K562 (cell line): ENCODE measurements around the gene STUB1. TPM values are rescaled to one million over a fixed set of nuclear protein-coding genes. Genes with fewer than 3 reads are reported as not detected.

Source experiments
- BHLHE40 ChIP-seq: IDR thresholded peaks from 2 replicates; pipeline ENCODE4 v1.6.1; 2011; ENCODE audit warnings: low read length, improper control_type of control experiment
- DEAF1 ChIP-seq: fragments of 450-650 bp; formaldehyde crosslinking; IDR thresholded peaks from 2 replicates; pipeline ENCODE4 v1.4.0; 2020; ENCODE audit warnings: mild to moderate bottlenecking, moderate library complexity
- KHSRP ChIP-seq: fragments of 450-650 bp; IDR thresholded peaks from 2 replicates; pipeline ENCODE4 v1.6.1; 2017
- RFX5 ChIP-seq: IDR thresholded peaks from 2 replicates; pipeline ENCODE4 v1.6.1; 2011; ENCODE audit warnings: low read depth, mild to moderate bottlenecking, improper control_type of control experiment, low read length
- SMAD3 ChIP-seq: fragments of 450-650 bp; formaldehyde crosslinking; conservative IDR thresholded peaks from 2 replicates; pipeline ENCODE4 v1.4.0; 2020; ENCODE audit warnings: mild to moderate bottlenecking
- SRSF9 ChIP-seq: fragments of 200-400 bp; formaldehyde crosslinking; IDR thresholded peaks from 2 replicates; pipeline ENCODE4 v1.6.1; 2017; ENCODE audit warnings: low read depth, low read length, borderline replicate concordance
- TSHZ1 ChIP-seq: fragments of 250-450 bp; sonication (Bioruptor Pico); IDR thresholded peaks from 2 replicates; pipeline ENCODE4 v1.4.0; 2020; ENCODE audit warnings: mild to moderate bottlenecking, moderate library complexity
- ZBTB2 ChIP-seq: fragments of 450-650 bp; IDR thresholded peaks from 2 replicates; pipeline ENCODE4 v1.6.1; 2016; ENCODE audit warnings: antibody characterized with exemption
- ZNF384 ChIP-seq: IDR thresholded peaks from 2 replicates; pipeline ENCODE4 v1.6.1; 2012; ENCODE audit warnings: low read depth, low read length, improper control_type of control experiment
- ZNF408 ChIP-seq: fragments of 250-450 bp; sonication (Bioruptor Pico); IDR thresholded peaks from 2 replicates; pipeline ENCODE4 v1.4.0; 2020; ENCODE audit warnings: low read depth, mild to moderate bottlenecking, moderate library complexity
- ZNF583 ChIP-seq: fragments of 250-450 bp; sonication (Bioruptor Pico); IDR thresholded peaks from 2 replicates; pipeline ENCODE4 v1.4.0; 2020
- polyA plus RNA-seq, 8 experiments: library from polyadenylated mRNA; depleted of rRNA in 4 of 8; stranded (reverse) in 5 of 8; unstranded in 3 of 8; fragments of >200 nt; fragmentation: Nextera tagmentation in 2 of 8; fragmentation: Illumina TruSeq in 1 of 8; extraction: Ambion mirVana in 2 of 8; extraction: Trizol in 1 of 8; gene quantifications; 2 replicates each; pipeline versions ENCODE4 v1.2.1 to v1.2.3, GENCODE V29; 2011 to 2014; ENCODE audit warnings: inconsistent platforms in 1 of 8, missing spikeins in 1 of 8
- total RNA-seq, 7 experiments: library from RNA; depleted of rRNA in 6 of 7; stranded (reverse); fragments of >200 nt in 6 of 7; fragmentation: Illumina TruSeq in 2 of 7; extraction: Trizol in 2 of 7; gene quantifications; 2 replicates each; pipeline versions ENCODE4 v1.2.1 to v1.2.3, GENCODE V29; 2011 to 2021; ENCODE audit warnings: low replicate concordance in 1 of 7
- TF ChIP-seq, protein P1 (sequence below): fragments of 250-450 bp; sonication (Bioruptor Pico); IDR thresholded peaks from 2 replicates; pipeline ENCODE4 v1.8.0; 2022; ENCODE audit warnings: moderate library complexity, mild to moderate bottlenecking, inconsistent platforms
- TF ChIP-seq, protein P2 (sequence below): fragments of 450-650 bp; formaldehyde crosslinking; IDR thresholded peaks from 2 replicates; pipeline ENCODE4 v1.4.0; 2022; ENCODE audit warnings: missing genetic modification characterization
- TF ChIP-seq, protein P3 (sequence below): sonication (generic); formaldehyde crosslinking; IDR thresholded peaks from 2 replicates; pipeline ENCODE4 v1.8.1; 2022; ENCODE audit warnings: missing genetic modification reagents
- TF ChIP-seq, protein P4 (sequence below): fragments of 450-650 bp; formaldehyde crosslinking; IDR thresholded peaks from 2 replicates; pipeline ENCODE4 v1.4.0; 2020; ENCODE audit warnings: mild to moderate bottlenecking, moderate library complexity

STUB1 gene
- total and polyA plus RNA-seq, 9 of the 15 experiments (the other 6 are each of a cell fraction or from before 2014, with no cell fraction given): 10.6 to 251 (median 152) TPM

DNA sequence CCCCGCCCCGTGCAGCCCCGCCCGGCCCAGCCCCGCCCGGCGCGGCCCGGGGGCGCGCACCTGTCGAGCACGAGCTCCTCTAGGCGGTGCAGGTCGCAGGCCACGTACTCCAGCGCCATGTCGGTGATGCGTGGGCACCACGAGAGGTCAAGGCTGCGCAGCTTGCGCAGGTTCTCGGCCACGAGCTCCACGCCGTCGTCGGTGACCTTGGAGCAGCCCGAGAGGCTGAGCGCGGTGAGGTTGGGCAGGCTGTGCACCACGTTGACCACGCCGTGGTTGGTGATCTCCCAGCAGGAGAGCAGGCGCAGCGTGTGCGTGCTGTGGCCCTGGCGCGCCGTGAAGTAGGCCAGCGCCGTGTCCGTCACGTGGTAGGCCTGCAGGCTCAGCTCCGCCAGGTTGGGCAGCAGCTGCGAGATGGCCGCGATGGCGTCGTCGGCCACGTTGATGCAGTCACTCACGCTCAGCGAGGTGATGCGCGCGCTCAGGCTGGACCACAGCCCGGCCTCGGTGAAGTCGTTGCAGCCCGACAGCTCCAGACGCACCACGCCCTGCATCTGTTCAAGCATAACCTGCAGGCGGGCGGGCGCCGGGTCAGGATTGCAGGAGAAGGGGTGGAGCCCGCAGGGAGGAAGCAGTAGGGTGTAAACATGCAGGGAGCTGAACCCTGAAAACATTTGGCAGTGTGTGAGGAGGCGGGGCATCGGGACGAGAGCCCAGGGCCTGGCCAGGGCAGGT lies 15.3 kb downstream of the STUB1 start (continued):
- no peak for TF ChIP-seq TSHZ1
- TF ChIP-seq DEAF1 (CRISPR knock-in tag): no peak
- TF ChIP-seq KHSRP: no peak
- TF ChIP-seq ZNF408 (CRISPR knock-in tag): no peak
- TF ChIP-seq, protein P1, sequence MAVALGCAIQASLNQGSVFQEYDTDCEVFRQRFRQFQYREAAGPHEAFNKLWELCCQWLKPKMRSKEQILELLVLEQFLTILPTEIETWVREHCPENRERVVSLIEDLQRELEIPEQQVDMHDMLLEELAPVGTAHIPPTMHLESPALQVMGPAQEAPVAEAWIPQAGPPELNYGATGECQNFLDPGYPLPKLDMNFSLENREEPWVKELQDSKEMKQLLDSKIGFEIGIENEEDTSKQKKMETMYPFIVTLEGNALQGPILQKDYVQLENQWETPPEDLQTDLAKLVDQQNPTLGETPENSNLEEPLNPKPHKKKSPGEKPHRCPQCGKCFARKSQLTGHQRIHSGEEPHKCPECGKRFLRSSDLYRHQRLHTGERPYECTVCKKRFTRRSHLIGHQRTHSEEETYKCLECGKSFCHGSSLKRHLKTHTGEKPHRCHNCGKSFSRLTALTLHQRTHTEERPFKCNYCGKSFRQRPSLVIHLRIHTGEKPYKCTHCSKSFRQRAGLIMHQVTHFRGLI (CRISPR knock-in tag): no peak
- no peak for TF ChIP-seq ZNF583 (CRISPR knock-in tag)
- peak; percentile 74 for TF ChIP-seq ZBTB2
- TF ChIP-seq RFX5: no peak
- no peak for TF ChIP-seq ZNF384
- TF ChIP-seq, protein P2, sequence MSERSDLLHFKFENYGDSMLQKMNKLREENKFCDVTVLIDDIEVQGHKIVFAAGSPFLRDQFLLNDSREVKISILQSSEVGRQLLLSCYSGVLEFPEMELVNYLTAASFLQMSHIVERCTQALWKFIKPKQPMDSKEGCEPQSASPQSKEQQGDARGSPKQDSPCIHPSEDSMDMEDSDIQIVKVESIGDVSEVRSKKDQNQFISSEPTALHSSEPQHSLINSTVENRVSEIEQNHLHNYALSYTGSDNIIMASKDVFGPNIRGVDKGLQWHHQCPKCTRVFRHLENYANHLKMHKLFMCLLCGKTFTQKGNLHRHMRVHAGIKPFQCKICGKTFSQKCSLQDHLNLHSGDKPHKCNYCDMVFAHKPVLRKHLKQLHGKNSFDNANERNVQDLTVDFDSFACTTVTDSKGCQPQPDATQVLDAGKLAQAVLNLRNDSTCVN (CRISPR knock-in tag): no peak
- TF ChIP-seq, protein P3, sequence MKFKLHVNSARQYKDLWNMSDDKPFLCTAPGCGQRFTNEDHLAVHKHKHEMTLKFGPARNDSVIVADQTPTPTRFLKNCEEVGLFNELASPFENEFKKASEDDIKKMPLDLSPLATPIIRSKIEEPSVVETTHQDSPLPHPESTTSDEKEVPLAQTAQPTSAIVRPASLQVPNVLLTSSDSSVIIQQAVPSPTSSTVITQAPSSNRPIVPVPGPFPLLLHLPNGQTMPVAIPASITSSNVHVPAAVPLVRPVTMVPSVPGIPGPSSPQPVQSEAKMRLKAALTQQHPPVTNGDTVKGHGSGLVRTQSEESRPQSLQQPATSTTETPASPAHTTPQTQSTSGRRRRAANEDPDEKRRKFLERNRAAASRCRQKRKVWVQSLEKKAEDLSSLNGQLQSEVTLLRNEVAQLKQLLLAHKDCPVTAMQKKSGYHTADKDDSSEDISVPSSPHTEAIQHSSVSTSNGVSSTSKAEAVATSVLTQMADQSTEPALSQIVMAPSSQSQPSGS: no peak
- no peak for TF ChIP-seq SRSF9
- peak; percentile 48; the same call in 1 of the 2 replicates for TF ChIP-seq BHLHE40
- TF ChIP-seq SMAD3: no peak
- TF ChIP-seq, protein P4, sequence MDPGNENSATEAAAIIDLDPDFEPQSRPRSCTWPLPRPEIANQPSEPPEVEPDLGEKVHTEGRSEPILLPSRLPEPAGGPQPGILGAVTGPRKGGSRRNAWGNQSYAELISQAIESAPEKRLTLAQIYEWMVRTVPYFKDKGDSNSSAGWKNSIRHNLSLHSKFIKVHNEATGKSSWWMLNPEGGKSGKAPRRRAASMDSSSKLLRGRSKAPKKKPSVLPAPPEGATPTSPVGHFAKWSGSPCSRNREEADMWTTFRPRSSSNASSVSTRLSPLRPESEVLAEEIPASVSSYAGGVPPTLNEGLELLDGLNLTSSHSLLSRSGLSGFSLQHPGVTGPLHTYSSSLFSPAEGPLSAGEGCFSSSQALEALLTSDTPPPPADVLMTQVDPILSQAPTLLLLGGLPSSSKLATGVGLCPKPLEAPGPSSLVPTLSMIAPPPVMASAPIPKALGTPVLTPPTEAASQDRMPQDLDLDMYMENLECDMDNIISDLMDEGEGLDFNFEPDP: no peak
